Common myeloid progenitor, CD34-positive (primary cell): ENCODE measurements around the gene C1QTNF1.

Experiments used
- CTCF ChIA-PET: fragments of 350-600 bp; sonication (Branson Sonifier 250); formaldehyde crosslinking; loops from one replicate; lab custom pipeline; 2021; ENCODE audit warnings: antibody characterized with exemption; lab: Charles Lee
- POLR2A ChIA-PET: fragments of 350-600 bp; sonication (Branson Sonifier 250); formaldehyde crosslinking; loops from one replicate; lab custom pipeline; 2021; ENCODE audit warnings: antibody characterized with exemption; lab: Charles Lee
- DNase-seq, 3 donors: peaks; one replicate each; pipeline versions ENCODE4 v3.0.0 to v3.0.0-alpha.2; 2013
- H3K27ac ChIP-seq, 2 experiments: 1 replicate in 1 of 2; 2 replicates in 1 of 2; pipeline ENCODE4 v1.7.0; 2013; ENCODE audit warnings: inconsistent platforms in 2 of 2, low read length in 2 of 2, mild to moderate bottlenecking in 2 of 2, low read depth in 1 of 2, moderate library complexity in 1 of 2; ENCODE audit not compliant: severe bottlenecking in 2 of 2, insufficient read depth in 1 of 2, poor library complexity in 1 of 2
- H3K27me3 ChIP-seq, 5 experiments: replicated peaks in 2 of 5; 1 replicate in 3 of 5; 2 replicates in 2 of 5; pipeline versions ENCODE4 v1.6.1 to v1.7.0; 2013; ENCODE audit warnings: low read length in 4 of 5, mild to moderate bottlenecking in 2 of 5, moderate library complexity in 2 of 5, inconsistent platforms in 1 of 5; ENCODE audit not compliant: insufficient read depth in 5 of 5, control insufficient read depth in 4 of 5
- H3K36me3 ChIP-seq, 4 experiments: 1 replicate in 2 of 4; 2 replicates in 2 of 4; pipeline versions ENCODE4 v1.6.1 to v1.7.0; 2013; ENCODE audit warnings: low read length in 3 of 4, control low read depth in 1 of 4, mild to moderate bottlenecking in 1 of 4; ENCODE audit not compliant: control insufficient read depth in 4 of 4, insufficient read depth in 4 of 4
- H3K4me1 ChIP-seq, 4 experiments: 1 replicate in 3 of 4; 2 replicates in 1 of 4; pipeline versions ENCODE4 v1.6.1 to v1.7.1; 2013; ENCODE audit warnings: low read length in 3 of 4, mild to moderate bottlenecking in 3 of 4, control low read depth in 1 of 4, inconsistent platforms in 1 of 4, moderate library complexity in 1 of 4; ENCODE audit not compliant: control insufficient read depth in 4 of 4, insufficient read depth in 4 of 4; ENCODE audit errors: control extremely low read depth in 1 of 4
- H3K4me3 ChIP-seq, 7 experiments: 1 replicate in 4 of 7; 2 replicates in 3 of 7; pipeline versions ENCODE4 v1.5.1 to v1.7.0; 2013; ENCODE audit warnings: mild to moderate bottlenecking in 7 of 7, low read length in 6 of 7, moderate library complexity in 6 of 7, inconsistent platforms in 2 of 7, low read depth in 2 of 7, control low read depth in 1 of 7; ENCODE audit not compliant: insufficient read depth in 4 of 7, control insufficient read depth in 1 of 7; ENCODE audit errors: extremely low read depth in 1 of 7
- H3K9me3 ChIP-seq, 5 experiments: 1 replicate in 4 of 5; 2 replicates in 1 of 5; pipeline versions ENCODE4 v1.6.1 to v1.7.1; 2013; ENCODE audit warnings: low read length in 4 of 5, mild to moderate bottlenecking in 2 of 5, inconsistent platforms in 1 of 5, low read depth in 1 of 5, moderate library complexity in 1 of 5; ENCODE audit not compliant: control insufficient read depth in 4 of 5, insufficient read depth in 2 of 5; ENCODE audit errors: control extremely low read depth in 1 of 5
- WGBS: methylation state at CpG from one replicate; pipeline ENCODE4 v1.1.5; 2013; ENCODE audit not compliant: insufficient coverage; 5-methylcytosine and 5-hydroxymethylcytosine counted together

C1QTNF1 gene

GRCh38 chr17:79002796-79003593 lies 21.0 kb upstream of the C1QTNF1 start:
- POLR2A ChIA-PET, result no interaction called here

GRCh38 chr17:79003661-79004411 lies 20.1 kb upstream of the C1QTNF1 start:
- Histone ChIP-seq H3K27ac (no peak overlapping the region), H3K36me3 (peaks cover 0 to 58% (median 36%) of the 10 kb centered on the region in 4 experiments), H3K27me3 (no peaks in the 10 kb centered on the region), H3K4me3 (no peak overlapping the region), H3K4me1 (peaks cover 4 to 39% (median 37%) of the 10 kb centered on the region in 4 experiments), H3K9me3 (no peaks in the 10 kb centered on the region)
- POLR2A ChIA-PET, result interaction anchor here (0.5 kb wide), 1 partner anchor 66 kb away, joined by 3 read pairs; no protein-coding TSS in a partner anchor
- no peak for DNase-seq
- CTCF ChIA-PET, result interaction anchor here (0.9 to 1.1 kb wide), 2 partner anchors 9 to 17 kb away, joined by 3 read pairs; no protein-coding TSS in a partner anchor
- 100% methylated on average over 2 of the region's 3 CpGs for WGBS

More at GRCh38 chr17:79002796-79003593, 21.0 kb upstream of the C1QTNF1 start:
- H3K27ac ChIP-seq, result no peak overlapping the region
- H3K9me3 ChIP-seq, result no peaks in the 10 kb centered on the region
- H3K27me3 ChIP-seq, result no peaks in the 10 kb centered on the region
- no peak for DNase-seq
- peaks cover 0 to 31% (median 29%) of the 10 kb centered on the region in 4 experiments for H3K4me1 ChIP-seq
- WGBS, result 96% methylated on average over 18 of the region's 20 CpGs
- CTCF ChIA-PET, result interaction anchor here (0.7 to 1.1 kb wide), 3 partner anchors 8 to 19 kb away, joined by 3 to 4 read pairs (median 3); no protein-coding TSS in a partner anchor
- no peak overlapping the region for H3K4me3 ChIP-seq
- peaks cover 0 to 66% (median 40%) of the 10 kb centered on the region in 4 experiments for H3K36me3 ChIP-seq

DNA sequence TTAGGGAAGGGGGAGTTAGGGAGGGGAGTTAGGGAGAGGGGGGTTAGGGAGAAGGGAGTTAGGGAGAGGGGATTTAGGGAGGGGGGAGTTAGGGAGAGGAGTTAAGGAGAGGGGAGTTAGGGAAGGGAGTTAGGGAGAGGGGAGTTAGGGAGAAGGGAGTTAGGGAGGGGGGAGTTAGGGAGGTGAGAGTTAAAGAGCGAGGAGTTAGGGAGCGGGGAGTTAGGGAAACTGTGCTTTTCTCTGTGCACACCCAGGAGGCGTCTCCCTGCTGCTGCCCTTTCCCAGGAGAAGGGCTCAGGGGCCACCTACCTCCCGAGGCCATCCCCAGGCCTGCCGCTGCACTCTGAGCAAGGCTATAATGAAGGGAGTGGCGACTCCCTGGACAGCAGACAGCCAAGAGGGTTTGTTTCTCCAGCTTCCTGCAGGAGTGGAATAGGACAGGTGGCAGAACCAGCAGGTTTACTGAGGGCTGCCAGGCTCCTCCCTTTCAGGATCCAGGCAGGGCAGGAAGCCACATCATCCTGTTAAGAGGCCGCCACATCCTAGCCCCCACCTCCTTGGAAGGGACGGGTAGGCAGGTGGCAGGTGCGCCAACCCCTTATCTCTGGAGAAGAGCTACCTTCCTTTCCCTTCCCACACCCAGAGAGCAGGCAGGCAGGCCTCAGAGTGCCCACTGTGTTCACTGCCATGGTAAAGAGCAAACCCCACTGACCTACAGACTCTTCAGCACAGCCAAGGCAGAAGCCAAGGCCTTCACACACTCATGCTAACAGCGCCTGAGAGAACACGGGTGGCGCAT lies 18.7 kb upstream of the C1QTNF1 start:
- POLR2A ChIA-PET, result no interaction called here
- no peaks in the 10 kb centered on the region for H3K27me3 ChIP-seq
- no peaks in the 10 kb centered on the region for H3K9me3 ChIP-seq
- peaks cover 4 to 49% (median 47%) of the 10 kb centered on the region in 4 experiments for H3K4me1 ChIP-seq
- peak overlapping the region in 3 of 7 experiments; percentile 27 to 59 (median 48) for H3K4me3 ChIP-seq
- WGBS, result 56% methylated on average over 10 of the region's 12 CpGs
- DNase-seq, result peak in 1 of 3 donors; percentile 34
- peaks cover 0 to 48% (median 28%) of the 10 kb centered on the region in 4 experiments for H3K36me3 ChIP-seq
- H3K27ac ChIP-seq, result peak overlapping the region in 1 of 2 experiments; percentile 32
- CTCF ChIA-PET, result interaction anchor here (0.5 to 0.7 kb wide), 2 partner anchors 37 to 105 kb away, joined by 3 read pairs; no protein-coding TSS in a partner anchor

DNA sequence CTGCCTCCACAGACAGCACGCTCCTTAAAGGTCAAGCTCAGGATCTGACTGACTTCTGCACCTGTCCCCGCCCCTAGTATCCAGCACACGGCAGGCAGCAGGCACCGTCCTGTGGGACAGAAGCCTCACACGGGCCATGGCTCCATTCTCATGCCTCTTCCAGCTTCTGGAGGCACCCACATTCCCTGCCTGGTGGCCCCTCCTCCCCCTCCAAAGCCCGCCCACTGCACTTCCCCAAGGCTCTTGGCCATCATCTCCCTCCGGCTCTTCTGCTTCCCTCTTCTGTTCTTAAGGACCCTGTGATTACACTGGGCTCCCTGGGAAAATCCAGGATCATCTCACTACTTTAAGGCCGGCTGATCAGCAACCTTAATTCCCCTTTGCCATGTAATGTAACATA lies 17.9 kb upstream of the C1QTNF1 start:
- Histone ChIP-seq H3K36me3 (peaks cover 0 to 40% (median 22%) of the 10 kb centered on the region in 4 experiments), H3K27me3 (no peaks in the 10 kb centered on the region), H3K4me1 (peaks cover 9 to 53% (median 50%) of the 10 kb centered on the region in 4 experiments), H3K9me3 (no peaks in the 10 kb centered on the region), H3K4me3 (peak overlapping the region in 2 of 7 experiments; percentile 48 to 59), H3K27ac (peak overlapping the region in 1 of 2 experiments; percentile 32)
- DNase-seq, result no peak
- 90% methylated on average over 7 of the region's 8 CpGs for WGBS
- ChIA-PET POLR2A (no interaction called here), CTCF (interaction anchor here (0.5 to 0.7 kb wide), 2 partner anchors 36 to 105 kb away, joined by 3 read pairs; no protein-coding TSS in a partner anchor)

DNA sequence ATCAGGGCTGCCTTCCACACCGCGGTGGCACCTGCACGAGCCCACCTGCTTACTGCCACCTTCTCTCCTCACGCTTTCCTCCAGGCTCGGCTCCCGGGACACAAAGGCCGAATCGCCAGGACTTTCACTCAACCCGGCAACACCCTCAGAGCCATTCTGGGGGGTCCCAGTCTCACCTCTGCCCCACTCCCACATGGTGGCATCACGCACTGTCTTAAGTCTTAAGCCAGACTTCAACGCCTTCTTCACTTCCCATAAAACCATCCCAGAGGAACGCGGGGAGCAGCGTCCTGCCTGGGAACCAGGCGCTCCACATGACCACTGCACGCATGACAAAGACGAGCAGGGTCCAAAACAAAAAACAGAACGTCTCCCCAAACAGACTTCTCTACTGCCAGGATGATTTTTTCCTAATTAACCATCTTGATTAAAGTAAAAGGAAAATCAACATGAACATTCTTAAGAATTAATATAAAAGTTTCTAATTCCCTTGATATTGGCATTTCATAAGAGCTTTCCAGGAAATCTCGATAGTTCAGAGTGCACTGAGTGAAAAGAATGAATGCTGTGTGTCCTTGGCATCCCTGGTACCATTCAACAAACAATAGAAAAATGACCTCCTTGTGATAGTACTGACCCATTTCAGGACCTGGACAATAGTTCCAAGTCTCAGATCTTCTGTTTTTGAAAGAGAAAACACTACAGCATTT lies 17.0 kb upstream of the C1QTNF1 start:
- ChIA-PET CTCF (interaction anchor here (1.0 kb wide), 1 partner anchor 13 kb away, joined by 3 read pairs; no protein-coding TSS in a partner anchor), POLR2A (no interaction called here)
- Histone ChIP-seq H3K36me3 (peaks cover 0 to 37% (median 20%) of the 10 kb centered on the region in 4 experiments), H3K4me1 (peaks cover 9 to 53% (median 50%) of the 10 kb centered on the region in 4 experiments), H3K4me3 (peak overlapping the region in 1 of 7 experiments; percentile 11), H3K9me3 (no peaks in the 10 kb centered on the region), H3K27ac (peak overlapping the region in 1 of 2 experiments; percentile 36), H3K27me3 (no peaks in the 10 kb centered on the region)
- no peak for DNase-seq
- WGBS, result 96% methylated on average over 10 of the region's 19 CpGs
